MM.1S (cell line): ENCODE measurements around the gene STXBP6.
"Not testable (repeated sequence)": the region's sequence is repeated elsewhere in the genome, so short reads cannot be mapped to it uniquely, and the experiment has no call there.

ENCODE experiments used
- DNase-seq: peaks from one replicate; pipeline ENCODE4 v3.0.0-alpha.2; 2015
- H2AFZ ChIP-seq: fragments of 300-600 bp; sonication (generic); 2 replicates; pipeline ENCODE4 v1.6.0; 2016; ENCODE audit warnings: antibody characterized with exemption, low read length
- H3F3A ChIP-seq: fragments of 300-600 bp; sonication (generic); 2 replicates; pipeline ENCODE4 v1.6.1; 2016; ENCODE audit warnings: mild to moderate bottlenecking, antibody characterized with exemption, low read length, moderate library complexity, mixed read lengths; ENCODE audit not compliant: insufficient read depth
- H3K27ac ChIP-seq: fragments of 300-600 bp; sonication (generic); 2 replicates; pipeline ENCODE4 v1.5.1; 2016; ENCODE audit warnings: mild to moderate bottlenecking, low read length
- H3K27me3 ChIP-seq: fragments of 300-600 bp; sonication (generic); replicated peaks from 2 replicates; pipeline ENCODE4 v1.6.0; 2016; ENCODE audit warnings: low read length; ENCODE audit not compliant: insufficient read depth
- H3K36me3 ChIP-seq: fragments of 300-600 bp; sonication (generic); replicated peaks from 2 replicates; pipeline ENCODE4 v1.6.1; 2016; ENCODE audit warnings: mild to moderate bottlenecking, low read length, mixed read lengths; ENCODE audit not compliant: insufficient read depth
- H3K4me1 ChIP-seq: fragments of 300-600 bp; sonication (generic); 2 replicates; pipeline ENCODE4 v1.6.1; 2016; ENCODE audit warnings: low read length, mixed read lengths
- H3K4me2 ChIP-seq: fragments of 300-600 bp; sonication (generic); 2 replicates; pipeline ENCODE4 v1.6.0; 2016; ENCODE audit warnings: low read depth, low read length
- H3K4me3 ChIP-seq: fragments of 300-600 bp; sonication (generic); 2 replicates; pipeline ENCODE4 v1.5.1; 2016; ENCODE audit warnings: low read length, mixed read lengths
- H3K79me2 ChIP-seq: fragments of 300-600 bp; sonication (generic); 2 replicates; pipeline ENCODE4 v1.6.1; 2016; ENCODE audit warnings: mixed run types, low read length, mixed read lengths
- H3K9ac ChIP-seq: fragments of 300-600 bp; sonication (generic); 2 replicates; pipeline ENCODE4 v1.6.1; 2016; ENCODE audit warnings: low read length, mixed read lengths
- H3K9me2 ChIP-seq: fragments of 300-600 bp; sonication (generic); replicated peaks from 2 replicates; pipeline ENCODE4 v1.6.1; 2016; ENCODE audit warnings: mild to moderate bottlenecking, low read length, mixed read lengths; ENCODE audit not compliant: insufficient read depth
- H3K9me3 ChIP-seq: fragments of 300-600 bp; sonication (generic); replicated peaks from 2 replicates; pipeline ENCODE4 v1.6.1; 2016; ENCODE audit warnings: mild to moderate bottlenecking, low read length, mixed read lengths; ENCODE audit not compliant: insufficient read depth
- H4K20me1 ChIP-seq: fragments of 300-600 bp; sonication (generic); 2 replicates; pipeline ENCODE4 v1.6.1; 2016; ENCODE audit warnings: mild to moderate bottlenecking, low read length, moderate library complexity, mixed read lengths; ENCODE audit not compliant: insufficient read depth
- CTCF ChIP-seq: fragments of 300-600 bp; sonication (generic); IDR thresholded peaks from 2 replicates; pipeline ENCODE4 v1.5.1; 2016; ENCODE audit warnings: antibody characterized with exemption, low read length, mixed read lengths
- EZH2 ChIP-seq: fragments of 300-600 bp; sonication (generic); optimal IDR thresholded peaks from 2 replicates; pipeline ENCODE3; 2017; ENCODE audit warnings: low read depth, mild to moderate bottlenecking, antibody characterized with exemption, low read length, mixed read lengths
- EZH2phosphoT487 ChIP-seq: fragments of 300-600 bp; sonication (generic); IDR thresholded peaks from 2 replicates; pipeline ENCODE4 v1.6.1; 2018; ENCODE audit warnings: antibody characterized with exemption, low read length

STXBP6 gene

GRCh38 chr14:24804552-24805212 is 245.3 kb downstream of the STXBP6 start:
- H3K9ac ChIP-seq, result no peak overlapping the region

GRCh38 chr14:24803933-24804494 is 245.9 kb downstream of the STXBP6 start:
- Histone ChIP-seq H3K36me3 (no peaks in the 10 kb centered on the region), H3K4me3 (no peak overlapping the region), H3K9me3 (no peaks in the 10 kb centered on the region), H2AFZ (no peak overlapping the region), H3K9ac (no peak overlapping the region), H3K79me2 (no peaks in the 10 kb centered on the region), H3K4me1 (no peaks in the 10 kb centered on the region), H3K4me2 (no peak overlapping the region), H3F3A (no peaks in the 10 kb centered on the region), H4K20me1 (no peaks in the 10 kb centered on the region), H3K9me2 (no peaks in the 10 kb centered on the region), H3K27me3 (no peaks in the 10 kb centered on the region), H3K27ac (no peak overlapping the region)
- DNase-seq, result no peak
- no peak for TF ChIP-seq EZH2phosphoT487
- no peak for TF ChIP-seq EZH2
- no peak for TF ChIP-seq CTCF

More at GRCh38 chr14:24804552-24805212, 245.3 kb downstream of the STXBP6 start:
- no peak for TF ChIP-seq CTCF
- no peak for TF ChIP-seq EZH2phosphoT487
- H3K4me3 ChIP-seq, result no peak overlapping the region
- no peak overlapping the region for H3K4me2 ChIP-seq
- H3K79me2 ChIP-seq, result no peaks in the 10 kb centered on the region
- H3F3A ChIP-seq, result no peaks in the 10 kb centered on the region
- no peaks in the 10 kb centered on the region for H3K36me3 ChIP-seq
- no peaks in the 10 kb centered on the region for H4K20me1 ChIP-seq
- no peaks in the 10 kb centered on the region for H3K27me3 ChIP-seq
- no peak for DNase-seq
- H3K9me2 ChIP-seq, result no peaks in the 10 kb centered on the region
- no peaks in the 10 kb centered on the region for H3K4me1 ChIP-seq
- no peak overlapping the region for H2AFZ ChIP-seq
- H3K27ac ChIP-seq, result no peak overlapping the region
- no peaks in the 10 kb centered on the region for H3K9me3 ChIP-seq

- not testable (repeated sequence) for H3K36me3 ChIP-seq, H3K9me2 ChIP-seq
Measured at GRCh38 chr14:24803426-24803825, 246.5 kb downstream of the STXBP6 start.

GRCh38 chr14:24802236-24802635 is 247.7 kb downstream of the STXBP6 start:
- Histone ChIP-seq H3K4me2 (no peak overlapping the region), H3F3A (no peaks in the 10 kb centered on the region), H3K9me3 (no peaks in the 10 kb centered on the region), H4K20me1 (no peaks in the 10 kb centered on the region), H3K9me2 (no peaks in the 10 kb centered on the region), H3K36me3 (no peaks in the 10 kb centered on the region), H2AFZ (no peak overlapping the region), H3K9ac (no peak overlapping the region), H3K27me3 (no peaks in the 10 kb centered on the region), H3K79me2 (no peaks in the 10 kb centered on the region), H3K27ac (no peak overlapping the region), H3K4me1 (no peaks in the 10 kb centered on the region), H3K4me3 (no peak overlapping the region)
- TF ChIP-seq EZH2phosphoT487 (no peak), CTCF (no peak), EZH2 (no peak)
- DNase-seq, result no peak

More at GRCh38 chr14:24803426-24803825, 246.5 kb downstream of the STXBP6 start:
- not testable (repeated sequence) for H3F3A ChIP-seq, H4K20me1 ChIP-seq, H2AFZ ChIP-seq, H3K27me3 ChIP-seq, H3K27ac ChIP-seq, DNase-seq, H3K9me3 ChIP-seq, H3K4me1 ChIP-seq, H3K9ac ChIP-seq, H3K79me2 ChIP-seq, H3K4me2 ChIP-seq, H3K4me3 ChIP-seq
